ENCODE measurements around the gene ZC3H18.

- no peak for TF ChIP-seq POLR2A (IDR thresholded peaks at IDR 0.05)
- TF ChIP-seq, protein P1, sequence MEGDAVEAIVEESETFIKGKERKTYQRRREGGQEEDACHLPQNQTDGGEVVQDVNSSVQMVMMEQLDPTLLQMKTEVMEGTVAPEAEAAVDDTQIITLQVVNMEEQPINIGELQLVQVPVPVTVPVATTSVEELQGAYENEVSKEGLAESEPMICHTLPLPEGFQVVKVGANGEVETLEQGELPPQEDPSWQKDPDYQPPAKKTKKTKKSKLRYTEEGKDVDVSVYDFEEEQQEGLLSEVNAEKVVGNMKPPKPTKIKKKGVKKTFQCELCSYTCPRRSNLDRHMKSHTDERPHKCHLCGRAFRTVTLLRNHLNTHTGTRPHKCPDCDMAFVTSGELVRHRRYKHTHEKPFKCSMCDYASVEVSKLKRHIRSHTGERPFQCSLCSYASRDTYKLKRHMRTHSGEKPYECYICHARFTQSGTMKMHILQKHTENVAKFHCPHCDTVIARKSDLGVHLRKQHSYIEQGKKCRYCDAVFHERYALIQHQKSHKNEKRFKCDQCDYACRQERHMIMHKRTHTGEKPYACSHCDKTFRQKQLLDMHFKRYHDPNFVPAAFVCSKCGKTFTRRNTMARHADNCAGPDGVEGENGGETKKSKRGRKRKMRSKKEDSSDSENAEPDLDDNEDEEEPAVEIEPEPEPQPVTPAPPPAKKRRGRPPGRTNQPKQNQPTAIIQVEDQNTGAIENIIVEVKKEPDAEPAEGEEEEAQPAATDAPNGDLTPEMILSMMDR (IDR thresholded peaks at IDR 0.05), result no peak
These were observed 49.9 kb downstream of the ZC3H18 start for GRCh38 chr16:88619859-88620815.

Data from right lobe of liver (tissue), 4 donors.